Epithelial cell of proximal tubule (primary cell): Measurements from ENCODE around the gene CYP39A1. TPM values are rescaled to one million over a fixed set of nuclear protein-coding genes. Genes with fewer than 3 reads are reported as not detected.

Experiments used
- DNase-seq: peaks from one replicate; pipeline ENCODE4 v3.0.0-alpha.2; 2011; ENCODE audit warnings: low read depth
- H3K4me3 ChIP-seq: 2 replicates; pipeline ENCODE4 v1.5.1; 2011; ENCODE audit warnings: low read depth, mild to moderate bottlenecking, low read length
- CTCF ChIP-seq: conservative IDR thresholded peaks from 2 replicates; pipeline ENCODE4 v1.5.1; 2012; ENCODE audit warnings: low read depth, mild to moderate bottlenecking, low read length
- total RNA-seq: library from RNA; depleted of rRNA; stranded (reverse); fragments of >200 nt; gene quantifications from 2 replicates; pipeline ENCODE4 v1.2.3, GENCODE V29; 2015

Gene CYP39A1
- total RNA-seq, 1 donor from 2014 or later = 1.3 TPM

DNA sequence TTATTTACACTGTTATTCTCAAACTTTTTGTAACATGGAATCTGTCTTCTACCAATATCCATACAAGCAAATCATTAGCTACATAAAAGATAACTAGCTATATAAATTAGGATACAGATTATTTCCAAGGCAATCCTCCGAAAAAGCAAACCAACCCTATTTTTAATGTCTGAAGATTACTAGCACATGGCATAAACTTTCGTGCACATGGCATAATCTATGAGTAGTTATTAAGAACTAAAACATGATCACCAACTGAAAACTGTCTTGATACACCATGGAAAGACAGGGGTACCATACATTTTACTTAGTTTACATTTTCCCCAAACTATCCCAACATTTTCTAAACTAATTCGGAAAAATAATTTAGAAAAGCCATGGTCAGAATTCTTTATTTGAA, 54.4 kb downstream of the CYP39A1 start:
- DNase-seq = no peak
- TF ChIP-seq CTCF = no peak
- H3K4me3 ChIP-seq = no peak overlapping the region

- TF ChIP-seq CTCF = no peak
- H3K4me3 ChIP-seq = no peak overlapping the region
- DNase-seq = no peak
Observed at GRCh38 chr6:46592740-46593139, 59.9 kb downstream of the CYP39A1 start.

DNA sequence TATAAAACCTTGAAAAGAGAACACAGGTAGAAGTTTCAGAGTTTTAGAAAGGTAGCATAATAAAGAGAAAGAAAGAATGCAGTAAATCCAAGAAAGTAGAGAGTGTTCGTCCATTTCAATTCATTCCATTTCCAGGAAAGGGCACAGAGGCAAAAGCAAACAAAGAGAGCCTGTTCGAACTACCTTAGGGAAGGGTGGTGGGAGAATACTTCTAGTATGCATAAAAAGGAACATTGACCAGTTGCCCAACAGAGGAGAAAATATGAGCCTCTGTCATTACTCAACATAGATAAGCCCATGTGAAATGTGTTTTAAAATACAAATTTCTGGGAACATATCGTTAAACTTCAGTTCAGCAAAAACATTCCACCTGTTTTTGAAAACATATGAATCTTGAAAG, 60.6 kb downstream of the CYP39A1 start:
- H3K4me3 ChIP-seq = no peak overlapping the region
- TF ChIP-seq CTCF = no peak
- no peak for DNase-seq

- H3K4me3 ChIP-seq = no peak overlapping the region
- no peak for DNase-seq
- TF ChIP-seq CTCF = no peak
Observed at GRCh38 chr6:46590765-46591164, 61.9 kb downstream of the CYP39A1 start.

DNA sequence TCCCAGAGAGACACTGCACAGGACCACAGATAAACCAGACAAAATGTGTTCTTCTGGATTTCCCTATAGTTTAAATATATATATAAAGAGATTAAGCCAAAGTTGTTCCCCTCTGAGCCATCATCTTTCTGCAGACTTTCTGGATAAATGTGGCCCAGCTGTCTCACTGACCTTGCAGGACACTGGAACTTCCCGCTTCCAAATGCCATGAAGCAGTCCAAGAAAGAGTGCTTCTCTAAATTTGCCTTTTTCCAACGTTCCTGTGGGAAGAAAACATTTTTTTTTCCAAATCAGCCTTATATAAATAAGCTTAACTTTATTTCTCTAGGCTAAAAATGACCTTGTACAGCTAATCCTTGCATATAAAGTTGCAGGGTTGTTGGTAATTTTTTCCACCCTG, 65.7 kb downstream of the CYP39A1 start:
- no peak for TF ChIP-seq CTCF

DNA sequence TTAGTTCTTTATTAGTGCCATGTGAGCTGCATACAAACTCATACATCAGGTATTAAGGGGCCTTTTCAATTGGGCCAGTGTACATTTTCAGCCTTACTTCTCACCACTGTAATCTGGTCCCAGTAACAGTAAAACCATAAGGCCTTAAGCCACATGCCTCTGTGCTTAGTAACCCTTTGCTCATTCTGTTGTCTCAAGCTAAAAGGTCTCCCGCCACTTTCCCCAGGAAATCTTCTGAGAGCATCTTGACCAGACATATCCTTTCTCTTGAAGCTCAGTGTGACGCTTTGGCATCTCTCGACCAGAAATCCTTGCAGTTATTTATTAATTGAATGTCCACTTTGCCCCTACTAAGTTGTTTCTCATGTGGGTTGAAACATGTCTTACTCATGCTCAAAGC, 68.0 kb downstream of the CYP39A1 start:
- TF ChIP-seq CTCF = no peak
- DNase-seq = no peak
- H3K4me3 ChIP-seq = no peak overlapping the region

More for the DNA sequence above, 65.7 kb downstream of the CYP39A1 start:
- no peak for DNase-seq
- H3K4me3 ChIP-seq = no peak overlapping the region

- DNase-seq = no peak
- no peak for TF ChIP-seq CTCF
- no peak overlapping the region for H3K4me3 ChIP-seq
Observed at GRCh38 chr6:46583721-46584120, 68.9 kb downstream of the CYP39A1 start.
